ENCODE data around the gene STK11.
"Not testable (repeated sequence)": the region's sequence is repeated elsewhere in the genome, so short reads cannot be mapped to it uniquely, and the experiment has no call there.

Gene STK11

GRCh38 chr19:1169411-1169791 is 36.2 kb upstream of the STK11 start:
- DNase-seq, result no peak

- peak; percentile 93 for DNase-seq
Measured at GRCh38 chr19:1169921-1170885, 35.4 kb upstream of the STK11 start.

- DNase-seq, result no peak
Measured at GRCh38 chr19:1170938-1171754, 34.4 kb upstream of the STK11 start.

GRCh38 chr19:1171755-1172352 is 33.7 kb upstream of the STK11 start:
- no peak for DNase-seq

- peak; percentile 59 for DNase-seq
Measured at GRCh38 chr19:1172353-1173158, 33.0 kb upstream of the STK11 start.

GRCh38 chr19:1173159-1173844 is 32.3 kb upstream of the STK11 start:
- no peak for DNase-seq

GRCh38 chr19:1173845-1174809 is 31.5 kb upstream of the STK11 start, which contains the start of gene SBNO2:
Gene SBNO2, minus strand, starts transcription at chr19:1174268. Its CDS starts 19,992 bp downstream, at chr19:1154276.
- peak; percentile 74 for DNase-seq

- peak; percentile 97 for DNase-seq
Measured at GRCh38 chr19:1177322-1178114, 28.1 kb upstream of the STK11 start.

- DNase-seq, result no peak
Measured at GRCh38 chr19:1181606-1182005, 24.0 kb upstream of the STK11 start.

GRCh38 chr19:1182068-1182467 is 23.5 kb upstream of the STK11 start:
- no peak for DNase-seq

- no peak for DNase-seq
Measured at GRCh38 chr19:1182727-1183126, 22.9 kb upstream of the STK11 start.

GRCh38 chr19:1183543-1184172 is 21.9 kb upstream of the STK11 start:
- peak; percentile 90 for DNase-seq

- DNase-seq, result peak; percentile 95
Measured at GRCh38 chr19:1189419-1189818, 16.2 kb upstream of the STK11 start.

- no peak for DNase-seq
Measured at GRCh38 chr19:1199531-1199930, 6.0 kb upstream of the STK11 start.

GRCh38 chr19:1200614-1201013 is 5.0 kb upstream of the STK11 start:
- DNase-seq, result not testable (repeated sequence)

- DNase-seq, result no peak
Measured at GRCh38 chr19:1206150-1206863, 729 bp downstream of the STK11 start.

GRCh38 chr19:1206864-1207450 is 1.4 kb downstream of the STK11 start:
- no peak for DNase-seq

- DNase-seq, result peak; percentile 40
Measured at GRCh38 chr19:1208830-1209229, 3.3 kb downstream of the STK11 start.

All from NCI-H226 (cell line).